Chondrocyte (in vitro differentiated cells): Measurements from ENCODE around the gene CYP27C1. TPM values are rescaled to one million over a fixed set of nuclear protein-coding genes. Genes with fewer than 3 reads are reported as not detected.

Experiments
- DNase-seq: peaks from one replicate; pipeline ENCODE4 v3.0.0; 2021; ENCODE audit warnings: mixed read lengths, low spot score
- H3K27ac Mint-ChIP-seq: one replicate; pipeline ENCODE4 v1.8.0; 2021; ENCODE audit warnings: mild to moderate bottlenecking, moderate library complexity, mixed read lengths; ENCODE audit not compliant: unreplicated experiment
- H3K27me3 Mint-ChIP-seq: 2 replicates; pipeline ENCODE4 v1.8.0; 2021; ENCODE audit warnings: low read depth, mixed read lengths
- H3K36me3 Mint-ChIP-seq: 2 replicates; pipeline ENCODE4 v1.8.0; 2021; ENCODE audit warnings: low read depth, mixed read lengths
- H3K4me1 Mint-ChIP-seq: 2 replicates; pipeline ENCODE4 v1.8.0; 2021; ENCODE audit warnings: low read depth, mild to moderate bottlenecking, mixed read lengths
- H3K4me3 Mint-ChIP-seq: one replicate; pipeline ENCODE4 v1.8.0; 2021; ENCODE audit warnings: mild to moderate bottlenecking, moderate library complexity, mixed read lengths; ENCODE audit not compliant: unreplicated experiment
- H3K9me3 Mint-ChIP-seq: 2 replicates; pipeline ENCODE4 v1.8.0; 2021; ENCODE audit warnings: low read depth, mixed read lengths
- CTCF ChIP-seq: fragments of 200-600 bp; sonication (generic); IDR thresholded peaks from 2 replicates; pipeline ENCODE4 v1.5.0; 2021; ENCODE audit warnings: antibody characterized with exemption, mild to moderate bottlenecking, moderate library complexity
- total RNA-seq: library from RNA; stranded (reverse); gene quantifications from 3 replicates; pipeline ENCODE4 v1.2.1, GENCODE V29; 2021

Gene CYP27C1
- total RNA-seq, 1 donor from 2014 or later: 11.7 TPM

- H3K27ac Mint-ChIP-seq: no peak overlapping the region
- H3K27me3 Mint-ChIP-seq: no peaks in the 10 kb centered on the region
- no peaks in the 10 kb centered on the region for H3K4me1 Mint-ChIP-seq
These were observed 82.4 kb downstream of the CYP27C1 start for GRCh38 chr2:127137741-127138140.

GRCh38 chr2:127137225-127137624 is 82.9 kb downstream of the CYP27C1 start:
- no peak for DNase-seq

More at GRCh38 chr2:127137741-127138140, 82.4 kb downstream of the CYP27C1 start:
- no peak for DNase-seq
- TF ChIP-seq CTCF: no peak
- Mint-ChIP-seq H3K4me3 (no peak overlapping the region), H3K36me3 (peaks cover 3% of the 10 kb centered on the region), H3K9me3 (peaks cover 5% of the 10 kb centered on the region)

GRCh38 chr2:127134833-127135830 is 85.0 kb downstream of the CYP27C1 start:
- H3K4me1 Mint-ChIP-seq: no peaks in the 10 kb centered on the region
- H3K36me3 Mint-ChIP-seq: peaks cover 3% of the 10 kb centered on the region
- no peaks in the 10 kb centered on the region for H3K27me3 Mint-ChIP-seq
- H3K9me3 Mint-ChIP-seq: peaks cover 5% of the 10 kb centered on the region
- TF ChIP-seq CTCF: no peak
- no peak overlapping the region for H3K4me3 Mint-ChIP-seq
- no peak for DNase-seq
- no peak overlapping the region for H3K27ac Mint-ChIP-seq

More at GRCh38 chr2:127137225-127137624, 82.9 kb downstream of the CYP27C1 start:
- H3K4me3 Mint-ChIP-seq: no peak overlapping the region
- H3K36me3 Mint-ChIP-seq: peaks cover 3% of the 10 kb centered on the region
- peaks cover 5% of the 10 kb centered on the region for H3K9me3 Mint-ChIP-seq
- H3K27ac Mint-ChIP-seq: no peak overlapping the region
- H3K27me3 Mint-ChIP-seq: no peaks in the 10 kb centered on the region
- no peak for TF ChIP-seq CTCF
- H3K4me1 Mint-ChIP-seq: no peaks in the 10 kb centered on the region

GRCh38 chr2:127134235-127134634 is 85.9 kb downstream of the CYP27C1 start:
- DNase-seq: no peak
- H3K4me1 Mint-ChIP-seq: no peaks in the 10 kb centered on the region
- no peaks in the 10 kb centered on the region for H3K36me3 Mint-ChIP-seq
- H3K9me3 Mint-ChIP-seq: peaks cover under 1% of the 10 kb centered on the region
- no peaks in the 10 kb centered on the region for H3K27me3 Mint-ChIP-seq
- TF ChIP-seq CTCF: no peak
- H3K27ac Mint-ChIP-seq: no peak overlapping the region
- H3K4me3 Mint-ChIP-seq: no peak overlapping the region

Other genes starting within 250 kb of the CYP27C1 start
- gene BIN1, start 113.1 kb downstream of the CYP27C1 start, total RNA-seq: 40.0 to 64.0 TPM (median 63.6 TPM) in 3 replicates
- gene ERCC3, start 73.8 kb upstream of the CYP27C1 start, total RNA-seq: 35.2 to 41.8 TPM (median 37.5 TPM) in 3 replicates
- gene MAP3K2, start 167.7 kb upstream of the CYP27C1 start, total RNA-seq: 77.3 to 88.1 TPM (median 79.5 TPM) in 3 replicates
- 2.6 to 5.3 TPM (median 2.7 TPM) in 3 replicates for gene PROC, start 198.1 kb upstream of the CYP27C1 start, total RNA-seq